Measurements from ENCODE around the gene ZNF608.

GRCh38 chr5:124772457-124773200 lies 26.2 kb upstream of the ZNF608 start:
- TF ChIP-seq HNF4A (conservative IDR thresholded peaks at IDR 0.05) (no peak), CTCF (IDR thresholded peaks at IDR 0.05; ENCODE audit: low read depth, low read length, missing input control) (no peak), SP1 (IDR thresholded peaks at IDR 0.05) (no peak), GABPA (IDR thresholded peaks at IDR 0.05 in 1 of 2, conservative IDR thresholded peaks at IDR 0.05 in 1 of 2) (no peak), TAF1 (conservative IDR thresholded peaks at IDR 0.05) (no peak)

Measured in liver (tissue), 3 donors.